HG03520 (cell line): ENCODE measurements around the gene VKORC1L1.
"Not testable (repeated sequence)": the region's sequence is repeated elsewhere in the genome, so short reads cannot be mapped to it uniquely, and the experiment has no call there.

Source experiments
- ATAC-seq: cut with Tn5 transposase; IDR thresholded peaks from one replicate; pipeline ENCODE4 v1.9.1; 2021; ENCODE audit warnings: mild to moderate bottlenecking, moderate library complexity; ENCODE audit not compliant: unreplicated experiment

Gene VKORC1L1

DNA sequence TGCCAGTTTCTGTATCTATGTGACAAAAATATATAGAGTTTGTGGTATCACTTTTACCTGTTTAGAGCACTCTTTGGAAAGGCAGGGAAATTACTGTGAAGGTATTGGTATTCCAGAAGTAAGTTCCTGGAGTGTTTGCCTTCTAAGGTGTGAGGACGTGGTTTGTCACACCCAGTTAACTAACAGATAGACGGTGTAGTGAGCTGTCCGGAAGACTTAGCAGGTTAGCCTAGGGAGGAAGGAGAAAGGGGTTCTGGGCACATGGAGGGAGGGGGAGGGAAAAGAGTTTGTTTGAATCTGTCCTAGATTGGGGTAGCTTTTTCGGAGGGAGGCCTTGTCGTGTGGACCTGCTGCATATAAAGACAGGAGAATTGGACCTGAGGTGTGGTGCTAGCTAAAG lies 7.4 kb downstream of the VKORC1L1 start:
- not testable (repeated sequence) for ATAC-seq

DNA sequence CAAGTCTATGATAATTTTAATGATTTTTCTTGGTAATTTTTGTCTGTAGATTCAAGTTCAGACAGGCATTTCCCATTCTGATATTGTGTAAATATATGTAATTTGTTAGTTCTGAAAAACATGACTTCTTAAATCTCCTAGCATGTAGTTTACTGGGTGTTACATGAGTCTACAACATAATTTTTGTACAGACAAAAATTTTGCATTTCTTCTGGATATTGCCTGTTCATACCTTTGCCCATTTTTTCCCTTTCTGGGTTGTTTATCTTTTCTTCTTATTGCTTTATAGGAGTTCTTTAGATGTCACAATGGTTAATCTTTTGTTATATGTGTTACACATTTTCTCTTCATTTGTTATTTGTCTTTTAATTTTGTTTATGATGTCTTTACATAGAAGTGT lies 12.1 kb downstream of the VKORC1L1 start:
- not testable (repeated sequence) for ATAC-seq

DNA sequence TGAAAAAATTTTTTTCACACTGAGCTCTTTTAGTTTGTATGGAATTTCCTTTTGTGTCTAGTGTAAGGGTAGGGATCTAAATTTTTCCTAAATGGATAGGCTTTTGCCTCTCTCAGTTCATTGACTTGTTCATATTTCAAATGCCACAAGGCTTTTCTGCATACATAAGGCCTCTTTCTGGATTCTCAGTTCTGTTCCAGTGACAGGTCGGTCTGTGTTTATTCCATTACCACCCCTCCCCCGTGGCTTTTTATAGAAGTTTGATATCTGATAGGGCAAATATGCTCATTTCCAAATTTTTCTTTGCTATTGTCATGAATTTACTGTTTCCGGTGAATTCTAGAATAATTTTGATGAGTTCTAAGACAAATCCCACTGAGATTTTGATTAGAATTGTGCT lies 12.7 kb downstream of the VKORC1L1 start:
- ATAC-seq, result not testable (repeated sequence)

DNA sequence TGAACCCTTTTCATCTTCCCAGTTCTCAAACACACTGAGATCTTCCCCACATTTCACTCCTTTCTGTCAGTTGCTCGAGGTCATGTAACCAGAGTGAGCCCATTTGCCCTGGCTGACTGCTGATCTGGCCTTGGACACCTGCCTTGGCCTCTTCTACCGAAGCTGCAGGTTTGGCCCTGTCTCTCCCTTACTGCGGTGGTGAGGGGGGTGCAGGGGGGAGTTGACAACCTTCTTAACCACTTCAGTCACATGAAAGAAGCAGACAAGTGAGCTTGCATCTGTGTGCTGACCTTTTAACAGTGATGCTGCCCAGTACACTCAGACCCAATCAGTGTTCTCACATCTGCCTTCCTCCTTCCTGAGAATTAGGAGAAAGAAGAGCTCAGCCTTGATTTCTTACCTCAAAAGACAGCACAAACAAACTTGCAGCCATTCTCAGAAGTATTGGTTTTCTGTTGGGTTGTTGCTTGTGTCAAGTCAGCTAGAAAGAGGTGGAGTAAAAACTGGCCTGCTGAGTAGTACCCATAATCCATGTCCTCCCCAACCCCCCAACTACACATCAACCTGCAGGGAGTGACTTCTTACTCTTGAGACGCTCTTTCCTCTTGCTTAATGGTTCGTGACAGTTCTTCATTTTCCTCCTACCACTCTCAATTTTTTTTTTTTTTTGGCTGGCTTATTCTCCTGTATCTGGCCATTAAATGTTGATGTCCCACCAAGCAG lies 15.7 kb downstream of the VKORC1L1 start:
- ATAC-seq, result not testable (repeated sequence)

DNA sequence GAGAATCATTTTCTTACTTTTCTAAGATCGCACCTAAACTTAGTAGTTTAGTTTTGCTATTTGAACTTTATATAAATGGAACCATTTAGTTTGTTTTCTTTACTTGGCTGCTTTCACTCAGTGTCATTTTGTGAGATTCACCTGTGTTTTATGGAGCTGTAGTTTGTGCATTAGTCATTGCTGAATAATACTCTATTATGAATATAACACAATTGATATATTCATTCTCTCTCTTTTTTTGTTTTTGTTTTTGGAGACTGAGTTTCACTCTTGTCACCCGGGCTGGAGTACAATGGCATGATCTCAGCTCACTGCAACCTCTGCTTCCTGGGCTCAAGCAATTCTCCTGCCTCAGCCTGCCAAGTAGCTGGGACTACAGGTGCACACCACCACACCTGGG lies 16.8 kb downstream of the VKORC1L1 start:
- ATAC-seq, result not testable (repeated sequence)

DNA sequence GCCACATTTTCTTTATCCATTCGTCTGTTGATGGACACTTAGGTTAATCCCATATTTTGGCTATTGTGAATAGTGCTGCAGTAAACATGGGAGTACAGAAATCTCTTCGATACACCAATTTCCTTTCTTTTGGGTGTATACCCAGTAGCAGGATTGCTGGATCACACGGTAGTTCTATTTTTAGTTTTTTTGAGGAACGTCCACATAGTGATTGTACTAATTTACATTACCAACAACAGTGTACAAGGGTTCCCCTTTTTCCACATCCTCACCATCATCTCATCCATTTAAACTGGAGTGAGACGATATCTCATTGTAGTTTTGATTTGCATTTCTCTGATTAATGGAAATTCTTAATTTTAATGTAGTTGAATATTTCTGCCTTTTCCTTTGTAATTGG lies 19.3 kb downstream of the VKORC1L1 start:
- no peak for ATAC-seq

DNA sequence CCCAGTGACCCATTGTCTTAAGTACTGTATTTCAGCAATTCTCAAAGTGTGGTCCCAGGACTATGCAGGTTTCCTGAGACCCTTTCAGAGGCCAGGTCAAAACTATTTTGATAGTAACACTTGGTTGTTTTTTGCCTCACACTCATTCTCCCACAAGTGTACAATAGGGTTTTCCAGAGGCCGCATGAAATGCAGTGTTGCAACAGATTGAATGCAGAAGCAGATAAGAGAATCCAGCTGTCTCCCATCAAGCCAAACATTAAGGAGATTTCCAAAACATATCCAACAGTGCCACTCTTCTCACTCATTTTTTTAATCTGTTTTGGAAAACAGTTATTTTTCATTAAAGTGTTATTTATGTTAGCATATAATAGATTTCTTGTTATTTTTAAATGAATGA lies 20.0 kb downstream of the VKORC1L1 start:
- ATAC-seq, result no peak

DNA sequence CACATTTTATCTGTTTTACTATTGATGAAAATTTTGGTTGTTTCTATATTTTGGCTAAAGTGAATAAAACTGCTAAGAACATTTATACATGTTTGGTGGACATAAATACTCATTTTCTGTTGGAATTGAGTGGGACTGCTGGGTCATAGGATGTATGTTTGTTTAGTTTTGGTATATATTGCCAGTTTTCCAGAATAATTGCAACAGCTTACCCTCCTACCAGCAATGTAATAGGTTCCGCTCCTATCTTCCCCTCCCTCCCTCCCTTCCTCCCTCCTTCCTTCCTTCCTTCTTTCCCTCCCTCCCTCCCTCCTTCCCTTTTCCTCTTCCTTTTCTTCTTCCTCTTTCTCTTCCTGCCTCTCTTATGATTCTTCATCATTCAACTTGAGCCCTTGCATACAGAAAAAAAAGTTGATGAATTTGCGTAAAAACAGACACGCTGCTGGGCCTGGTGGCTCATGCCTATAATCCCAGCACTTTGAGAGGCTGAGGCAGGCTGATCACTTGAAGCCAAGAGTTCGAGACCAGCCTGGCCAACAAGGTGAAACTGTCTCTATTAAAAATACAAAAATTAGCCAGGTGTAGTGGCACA lies 23.5 kb downstream of the VKORC1L1 start:
- no peak for ATAC-seq

DNA sequence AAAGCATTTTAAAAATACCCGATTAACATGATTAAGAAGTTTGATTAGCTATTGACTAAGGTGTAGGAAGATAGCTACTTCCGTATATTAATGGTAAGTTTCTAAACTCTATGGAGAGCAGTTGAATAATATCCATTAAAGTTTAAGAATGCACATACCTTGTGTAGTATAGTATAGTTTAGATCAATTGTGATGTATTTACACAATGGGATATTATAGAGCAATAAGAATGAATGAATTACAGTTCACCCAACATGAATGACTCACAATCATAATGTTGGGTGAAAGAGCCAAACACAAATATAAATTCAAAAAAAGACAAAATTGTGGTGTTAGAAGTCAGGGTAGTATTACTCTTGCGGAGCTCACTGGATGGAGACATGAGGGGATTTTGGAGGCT lies 24.4 kb downstream of the VKORC1L1 start:
- not testable (repeated sequence) for ATAC-seq

DNA sequence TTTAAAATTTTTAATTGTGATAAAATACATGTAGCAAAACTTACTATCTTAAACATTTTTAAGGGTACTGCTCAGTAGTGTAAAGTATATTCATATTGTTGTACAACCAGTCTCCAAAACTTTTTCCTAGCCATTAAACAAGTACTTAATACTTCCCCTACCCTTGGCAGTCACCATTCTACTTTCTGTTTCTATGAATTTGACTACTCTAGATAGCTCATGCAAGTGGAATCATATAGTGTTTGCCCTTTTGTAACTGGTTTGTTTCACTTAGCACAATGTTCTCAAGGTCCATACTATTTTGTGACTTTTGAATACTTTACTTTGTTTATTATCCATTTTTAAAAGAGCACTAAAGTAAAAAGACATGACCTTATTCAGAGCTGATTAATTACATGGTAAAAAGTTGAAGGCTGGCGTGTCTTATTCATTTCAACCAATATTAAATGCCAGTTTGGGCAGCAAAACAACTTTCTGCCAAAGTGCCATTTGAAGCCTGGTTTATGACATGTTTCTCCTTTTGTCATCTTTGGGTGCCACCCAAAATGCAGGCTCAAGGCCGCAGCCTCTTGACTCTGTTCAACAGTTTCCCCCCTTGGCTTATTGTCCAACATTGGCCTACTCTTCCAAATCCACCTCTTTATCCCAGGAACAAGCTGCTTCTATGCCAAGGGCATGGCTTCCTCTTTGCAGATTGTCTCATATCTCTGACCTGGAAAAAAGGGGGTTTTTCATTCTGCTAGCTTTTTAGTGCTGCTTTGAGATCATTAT lies 26.0 kb downstream of the VKORC1L1 start:
- not testable (repeated sequence) for ATAC-seq

DNA sequence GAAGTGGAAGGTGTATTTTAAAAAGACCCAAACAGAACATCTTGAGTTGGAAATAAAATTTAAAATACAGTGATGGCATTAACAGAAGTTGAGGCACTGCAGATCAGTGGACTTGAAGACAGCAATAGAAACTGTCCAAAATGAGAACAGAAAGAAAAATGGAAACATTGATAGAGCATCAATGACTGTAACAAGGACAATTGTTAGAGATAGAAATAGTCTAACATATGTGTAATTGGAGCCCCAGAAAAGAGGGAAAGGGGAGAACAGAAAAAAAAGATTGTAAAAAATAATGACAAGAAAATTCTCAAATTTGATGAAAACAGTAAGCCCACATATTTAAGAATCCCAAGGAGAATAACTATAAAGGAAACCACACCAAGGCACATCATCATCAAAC lies 29.4 kb downstream of the VKORC1L1 start:
- no peak for ATAC-seq

DNA sequence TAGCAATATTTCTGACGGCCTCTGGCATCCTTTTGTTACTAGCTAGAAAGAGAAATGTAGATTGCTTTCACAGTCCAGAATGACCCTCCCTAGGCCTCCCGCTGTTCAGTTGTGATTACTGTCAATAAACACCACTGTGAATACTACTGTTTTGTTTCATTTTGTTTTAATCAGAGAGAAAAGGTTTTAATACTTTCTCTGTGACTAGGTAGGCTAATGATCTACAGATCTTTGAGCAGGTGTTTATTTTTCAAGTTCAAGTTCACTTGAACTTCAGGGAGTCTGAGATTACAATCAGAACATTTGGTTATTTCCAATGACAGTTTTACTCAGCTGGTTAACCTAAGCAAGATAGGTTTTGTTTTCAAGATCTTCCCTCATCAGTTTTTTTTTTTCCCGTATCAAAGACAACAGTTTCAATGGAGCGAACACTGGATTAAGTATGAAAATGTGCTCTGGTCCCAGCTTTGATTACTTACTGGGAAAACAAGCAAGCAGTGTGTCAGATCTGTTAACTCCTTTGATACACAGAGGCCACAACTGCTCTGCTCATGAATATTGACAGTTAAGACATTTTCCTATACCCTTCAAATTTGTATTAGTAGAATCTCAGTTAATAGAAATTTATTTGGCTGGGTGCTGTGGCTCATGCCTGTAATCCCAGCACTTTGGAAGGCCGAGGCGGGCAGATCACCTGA lies 34.8 kb downstream of the VKORC1L1 start:
- ATAC-seq, result no peak

DNA sequence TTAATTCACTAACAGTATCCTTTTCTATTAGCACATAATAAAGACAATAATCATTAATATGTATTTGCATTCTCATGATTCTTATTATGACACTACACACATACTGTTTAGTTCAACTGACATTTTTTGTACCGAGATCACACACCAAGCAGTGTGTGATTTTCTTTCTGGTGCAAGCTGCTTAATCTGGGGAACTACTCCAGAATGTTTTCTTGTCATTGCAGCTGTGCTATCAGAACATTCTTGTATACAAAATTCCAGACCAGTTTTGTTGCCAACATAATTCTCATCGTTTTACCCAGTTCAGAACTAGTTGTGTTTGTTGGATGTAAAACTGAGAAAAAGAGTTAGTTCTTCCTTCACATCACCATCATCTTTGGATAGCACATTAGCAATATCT lies 37.4 kb downstream of the VKORC1L1 start:
- no peak for ATAC-seq

DNA sequence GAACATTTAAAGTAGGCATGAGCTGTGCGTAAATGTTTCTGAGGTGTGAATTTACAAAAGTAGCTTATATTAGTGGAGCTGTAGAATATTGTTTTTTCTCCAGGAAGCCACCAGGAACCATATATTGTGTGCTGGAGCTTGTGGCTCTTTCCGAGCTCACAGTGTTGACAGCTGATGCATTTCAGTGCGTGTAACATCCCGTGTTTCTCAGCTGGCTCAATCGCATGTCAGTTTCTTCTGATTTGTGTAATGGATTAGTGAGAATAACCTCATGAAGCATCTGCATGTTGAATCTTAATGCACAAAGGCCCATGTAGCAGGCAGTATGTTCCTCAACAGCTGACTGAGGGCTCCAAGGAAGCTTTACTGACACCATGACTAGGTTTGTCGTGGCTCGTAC lies 39.4 kb downstream of the VKORC1L1 start:
- ATAC-seq, result no peak

DNA sequence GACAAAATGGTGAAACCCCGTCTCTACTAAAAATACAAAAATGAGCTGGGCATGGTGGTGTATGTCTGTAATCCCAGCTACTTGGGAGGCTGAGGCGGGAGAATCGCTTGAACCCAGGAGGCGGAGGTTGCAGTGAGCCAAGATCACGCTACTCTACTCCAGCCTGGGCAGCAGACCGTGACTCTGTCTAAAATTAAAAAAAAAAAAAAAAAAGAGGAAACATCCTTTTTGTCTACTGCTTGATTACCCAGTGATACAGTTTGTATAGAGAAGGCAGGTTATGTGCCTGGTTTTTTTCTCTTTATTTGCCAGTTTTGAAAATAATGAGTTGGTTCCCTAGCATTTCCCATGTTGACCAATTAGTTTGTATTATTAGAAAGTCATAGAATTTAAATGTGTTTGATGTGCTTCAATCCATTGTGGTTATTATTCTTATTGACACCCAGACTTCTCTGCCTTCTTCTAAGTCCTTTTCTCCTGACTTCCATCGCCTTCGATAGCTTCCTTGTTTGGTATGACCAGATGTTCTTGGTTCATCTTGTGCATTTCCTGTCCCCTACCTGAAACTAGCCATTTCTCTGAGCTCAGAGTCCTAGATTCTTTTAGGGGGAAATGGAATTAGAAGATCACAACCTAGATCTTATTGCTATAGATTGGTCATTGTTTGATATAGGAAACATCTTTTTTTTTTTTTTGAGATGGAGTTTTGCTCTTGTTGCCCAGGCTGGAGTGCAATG lies 43.2 kb downstream of the VKORC1L1 start:
- no peak for ATAC-seq

DNA sequence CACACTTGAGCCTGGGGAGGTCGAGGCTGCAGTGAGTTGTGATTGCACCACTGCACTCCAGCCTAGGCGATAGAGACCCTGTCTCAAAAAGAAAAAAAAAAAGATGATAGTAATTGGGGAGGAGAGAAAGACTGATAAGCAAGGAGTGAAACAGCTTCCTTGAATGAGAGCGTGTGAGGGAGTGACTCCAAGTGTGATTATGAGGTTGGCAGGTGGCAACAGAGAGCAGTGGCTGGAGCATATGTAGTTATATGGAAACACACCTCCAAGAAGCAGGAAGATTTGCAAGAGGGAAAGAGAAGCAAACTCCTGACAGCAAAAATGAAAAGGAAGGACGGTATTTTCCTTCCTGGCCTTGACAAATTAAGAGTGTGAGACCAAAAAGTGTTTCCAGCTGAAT lies 50.4 kb downstream of the VKORC1L1 start:
- no peak for ATAC-seq

DNA sequence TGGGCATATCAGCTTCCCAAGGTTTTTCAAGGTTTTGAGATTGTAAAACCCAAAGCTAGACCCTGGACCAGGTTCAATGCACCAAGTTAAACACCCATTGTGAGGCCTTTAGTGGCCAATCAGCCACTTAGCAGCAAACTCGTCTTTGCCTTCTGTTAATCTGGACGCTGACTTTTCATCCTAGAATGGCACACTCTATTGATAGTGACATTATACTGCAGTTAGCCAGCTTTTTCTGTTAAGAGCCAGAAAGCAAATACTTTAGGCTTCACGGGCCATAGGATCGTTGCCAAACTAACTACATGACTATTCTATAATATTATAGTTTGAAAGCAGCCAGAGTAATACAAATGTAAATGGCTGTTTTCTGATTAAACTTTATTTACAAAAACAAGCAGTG lies 51.3 kb downstream of the VKORC1L1 start:
- no peak for ATAC-seq

DNA sequence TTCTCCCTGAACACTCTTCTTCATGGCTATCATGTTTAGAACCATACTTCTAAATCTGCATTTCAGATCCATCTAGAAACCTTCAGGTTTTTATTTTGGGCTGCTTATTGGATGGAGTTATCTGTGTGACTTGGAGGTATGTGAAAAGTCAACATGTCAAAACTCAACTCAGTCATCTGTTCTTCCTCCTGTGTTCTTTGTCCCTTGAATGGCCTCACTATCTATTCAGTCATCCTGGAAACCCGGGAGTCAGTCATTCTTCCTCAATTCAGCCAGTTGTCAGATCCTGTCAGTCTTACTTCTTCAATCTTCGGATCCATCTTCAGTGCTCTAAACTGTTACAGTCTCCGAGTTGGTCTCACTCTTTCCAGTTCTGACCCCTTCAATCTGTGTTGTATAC lies 52.2 kb downstream of the VKORC1L1 start:
- ATAC-seq, result no peak

DNA sequence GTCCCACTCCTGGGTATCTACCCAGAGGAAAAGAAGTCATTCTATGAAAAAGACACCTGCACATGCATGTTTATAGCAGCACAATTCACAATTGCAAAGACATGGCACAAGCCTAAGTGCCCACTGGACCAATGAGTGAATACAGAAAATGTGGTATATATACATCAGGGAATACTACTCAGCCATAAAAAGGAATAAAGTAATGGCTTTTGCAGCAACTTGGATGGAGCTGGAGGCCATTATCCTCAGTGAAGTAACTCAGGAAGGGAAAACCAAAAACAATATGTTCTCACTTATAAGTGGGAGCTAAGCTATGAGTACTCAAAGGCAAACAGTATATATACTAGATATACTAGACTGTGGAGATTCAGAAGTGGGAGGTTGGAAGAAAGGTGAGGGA lies 53.7 kb downstream of the VKORC1L1 start:
- ATAC-seq, result no peak

DNA sequence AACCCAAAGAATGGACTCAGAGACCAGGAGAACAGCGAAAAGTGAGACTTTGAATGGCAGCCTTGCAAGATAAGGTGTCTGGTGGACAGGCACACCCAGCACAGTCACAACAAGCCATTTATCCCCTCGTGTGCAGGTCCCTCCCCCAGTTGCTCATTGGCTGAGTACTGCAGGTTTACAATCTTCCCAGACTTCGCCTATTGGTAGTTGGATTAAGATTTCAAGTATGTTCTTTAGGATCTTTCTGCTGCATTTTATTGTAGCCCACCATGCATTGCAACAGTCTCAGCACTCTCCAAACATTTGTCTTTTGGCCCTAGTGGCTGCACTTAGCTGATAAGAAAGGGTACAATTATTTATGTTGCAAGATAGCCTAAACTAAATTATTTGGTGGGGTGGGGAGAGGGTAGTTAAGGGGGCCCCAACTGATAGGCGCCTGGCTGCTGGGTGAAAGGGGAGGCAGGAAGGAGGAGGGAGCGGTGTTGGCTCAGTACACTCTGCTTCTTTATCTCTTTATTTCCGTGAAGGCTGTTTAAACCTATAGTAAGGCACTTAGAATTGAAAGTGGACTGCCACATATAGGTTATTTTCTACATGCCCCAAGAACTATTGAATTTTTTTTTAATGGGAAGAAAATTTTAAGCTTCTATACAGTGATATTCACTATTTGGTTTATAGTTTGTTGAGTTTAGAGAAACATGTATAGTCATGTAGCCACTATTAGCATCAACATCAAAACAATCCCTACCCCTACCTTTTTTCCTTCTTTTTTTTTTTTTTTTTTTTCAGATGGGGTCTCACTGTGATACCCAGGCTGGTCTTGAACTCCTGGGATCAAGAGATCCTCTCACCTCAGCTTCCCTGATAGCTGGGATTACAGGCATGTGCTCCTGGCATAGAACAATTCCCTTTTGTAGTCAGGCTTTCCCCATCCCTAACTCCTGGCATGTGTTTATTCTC lies 54.9 kb downstream of the VKORC1L1 start:
- no peak for ATAC-seq
